ENCODE measurements around the gene CDCP2.

Gene CDCP2

GRCh38 chr1:54136269-54136896 is 16.4 kb downstream of the CDCP2 start:
- DNase-seq: no peak

- DNase-seq: no peak
These were observed 17.2 kb downstream of the CDCP2 start for GRCh38 chr1:54135436-54136120.

- no peak for DNase-seq
These were observed 18.5 kb downstream of the CDCP2 start for GRCh38 chr1:54134295-54134694.

GRCh38 chr1:54132495-54132894 is 20.3 kb downstream of the CDCP2 start:
- DNase-seq: no peak

GRCh38 chr1:54131419-54131818 is 21.4 kb downstream of the CDCP2 start:
- DNase-seq: no peak

- DNase-seq: no peak
These were observed 22.9 kb downstream of the CDCP2 start for GRCh38 chr1:54129858-54130257.

- DNase-seq: no peak
These were observed 25.1 kb downstream of the CDCP2 start for GRCh38 chr1:54127594-54128300.

GRCh38 chr1:54126271-54126815 is 26.5 kb downstream of the CDCP2 start:
- DNase-seq: no peak

- no peak for DNase-seq
These were observed 27.3 kb downstream of the CDCP2 start for GRCh38 chr1:54125386-54126070.

- no peak for DNase-seq
These were observed 27.9 kb downstream of the CDCP2 start for GRCh38 chr1:54124906-54125305.

GRCh38 chr1:54124472-54124871 is 28.3 kb downstream of the CDCP2 start:
- DNase-seq: no peak

- DNase-seq: no peak
These were observed 29.8 kb downstream of the CDCP2 start for GRCh38 chr1:54122992-54123391.

GRCh38 chr1:54122135-54122751 is 30.6 kb downstream of the CDCP2 start:
- no peak for DNase-seq

GRCh38 chr1:54121482-54122134 is 31.2 kb downstream of the CDCP2 start:
- no peak for DNase-seq

GRCh38 chr1:54120698-54121481 is 31.9 kb downstream of the CDCP2 start:
- no peak for DNase-seq

- DNase-seq: no peak
These were observed 32.6 kb downstream of the CDCP2 start for GRCh38 chr1:54120018-54120697.

- DNase-seq: no peak
These were observed 34.1 kb downstream of the CDCP2 start for GRCh38 chr1:54118704-54119103.

- DNase-seq: no peak
These were observed 34.8 kb downstream of the CDCP2 start for GRCh38 chr1:54117815-54118563.

GRCh38 chr1:54115520-54115919 is 37.3 kb downstream of the CDCP2 start:
- DNase-seq: no peak

GRCh38 chr1:54114955-54115354 is 37.8 kb downstream of the CDCP2 start:
- no peak for DNase-seq

All from NCI-H187 treated with DMSO at 0.1 percent for 48 hours (cell line).